ENCODE results near the gene SIGLEC11.
"Not testable (repeated sequence)": the region's sequence is repeated elsewhere in the genome, so short reads cannot be mapped to it uniquely, and the experiment has no call there.

Gene SIGLEC11

DNA sequence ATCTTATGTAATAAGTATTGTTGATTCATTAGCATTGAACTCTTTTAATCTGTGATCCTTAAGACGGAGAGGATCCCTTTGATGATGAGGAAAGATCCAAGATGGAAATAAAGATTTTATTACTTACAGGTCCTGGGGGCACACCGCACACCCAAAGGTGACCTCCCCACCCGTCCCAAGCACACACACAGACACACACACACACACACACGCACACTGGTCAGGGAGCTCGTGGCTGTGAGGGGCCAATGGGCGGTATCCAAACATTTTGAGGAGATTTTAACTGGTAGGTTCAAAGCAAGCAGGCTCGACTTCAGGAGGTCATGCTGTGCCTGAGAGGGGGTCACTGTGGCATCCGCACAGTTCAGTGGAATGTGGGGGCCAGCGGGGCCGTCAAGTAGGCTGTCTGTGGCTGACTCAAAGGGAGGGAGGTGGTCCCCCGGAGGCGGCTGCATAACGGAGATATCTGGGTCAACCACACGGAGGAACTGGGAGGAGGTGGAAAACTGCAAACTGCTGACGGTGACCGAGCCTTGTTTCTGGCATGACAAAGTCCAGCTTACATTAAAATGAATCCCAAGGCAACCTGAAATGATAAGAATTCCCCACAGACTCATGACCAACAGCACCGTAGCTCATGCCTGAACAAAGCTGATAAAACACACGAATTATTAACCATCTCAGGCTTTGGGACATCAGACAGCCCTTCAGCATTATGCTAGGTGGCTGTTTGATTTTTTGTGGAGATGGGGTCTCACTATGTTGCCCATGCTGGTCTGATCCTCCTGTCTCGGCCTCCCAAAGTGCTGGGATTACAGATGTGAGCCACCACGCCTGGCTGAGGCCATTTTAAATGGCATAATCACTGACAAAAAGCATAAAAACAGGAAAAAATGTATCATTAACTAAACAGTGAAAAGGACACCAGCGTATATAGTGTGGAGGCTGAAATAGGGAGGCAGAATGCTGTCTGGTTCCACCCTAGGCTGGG, 20.9 kb upstream of the SIGLEC11 start:
- DNase-seq = no peak

GRCh38 chr19:49978324-49978723, 17.4 kb upstream of the SIGLEC11 start:
- DNase-seq = no peak

DNA sequence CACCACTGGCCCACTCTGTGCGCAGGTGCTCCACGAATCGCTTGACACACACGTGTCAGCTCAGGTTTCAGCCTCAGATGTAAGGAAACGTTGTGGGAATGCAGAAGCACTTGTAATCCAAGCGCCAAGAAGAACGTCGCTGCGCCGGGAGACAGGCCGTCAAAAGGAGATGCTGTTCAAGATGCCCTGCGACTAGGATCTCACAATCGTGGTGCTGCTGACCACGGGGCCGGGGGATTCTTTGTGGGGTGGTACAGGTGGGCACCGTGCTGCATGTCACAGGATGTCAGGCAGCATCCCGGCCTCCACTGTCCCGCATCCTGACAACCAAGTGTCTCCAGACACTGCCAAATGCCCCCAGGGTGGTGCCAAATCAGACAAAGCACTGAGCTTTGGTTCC, 16.9 kb upstream of the SIGLEC11 start:
- peak; percentile 11 for DNase-seq

DNA sequence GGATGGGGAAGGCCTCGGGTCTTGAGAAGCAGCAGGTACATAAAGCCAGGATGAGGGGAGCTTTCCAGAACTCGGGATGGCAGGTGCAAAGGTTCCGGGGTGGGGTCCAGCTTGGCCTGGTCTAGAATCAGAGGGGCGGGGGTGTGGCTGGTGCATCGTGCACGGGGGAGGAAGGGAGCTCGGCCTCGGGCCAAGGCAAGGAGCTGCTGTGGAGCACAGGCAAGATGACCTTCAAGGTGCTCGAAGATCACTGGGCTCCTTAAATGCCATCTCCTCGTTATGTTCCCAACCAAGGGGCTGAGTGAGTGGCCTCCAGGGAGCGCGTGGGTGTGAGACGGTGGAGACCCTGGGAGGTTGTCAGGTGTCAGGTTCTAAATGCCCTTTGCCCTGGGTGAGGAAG, 16.1 kb upstream of the SIGLEC11 start:
- no peak for DNase-seq

DNA sequence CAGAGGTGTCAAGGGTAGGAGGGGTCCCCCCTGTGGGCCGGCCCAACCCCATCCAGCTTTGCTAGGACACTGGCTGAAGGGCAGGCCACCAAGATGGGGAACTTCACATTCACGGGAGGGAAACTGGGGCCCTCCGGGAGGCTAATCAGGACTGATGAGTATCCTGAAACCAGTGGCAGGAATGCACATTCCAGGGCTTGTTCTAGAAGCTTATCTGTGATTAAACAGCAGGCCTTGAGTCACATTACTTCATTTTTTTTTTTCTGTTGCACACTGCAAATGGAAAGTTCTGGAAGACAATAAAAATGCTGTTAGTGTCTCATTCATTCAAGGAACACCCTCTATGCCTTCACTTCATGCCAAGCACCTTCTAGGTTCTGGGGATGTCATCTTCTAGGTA, 15.5 kb upstream of the SIGLEC11 start:
- DNase-seq = no peak

DNA sequence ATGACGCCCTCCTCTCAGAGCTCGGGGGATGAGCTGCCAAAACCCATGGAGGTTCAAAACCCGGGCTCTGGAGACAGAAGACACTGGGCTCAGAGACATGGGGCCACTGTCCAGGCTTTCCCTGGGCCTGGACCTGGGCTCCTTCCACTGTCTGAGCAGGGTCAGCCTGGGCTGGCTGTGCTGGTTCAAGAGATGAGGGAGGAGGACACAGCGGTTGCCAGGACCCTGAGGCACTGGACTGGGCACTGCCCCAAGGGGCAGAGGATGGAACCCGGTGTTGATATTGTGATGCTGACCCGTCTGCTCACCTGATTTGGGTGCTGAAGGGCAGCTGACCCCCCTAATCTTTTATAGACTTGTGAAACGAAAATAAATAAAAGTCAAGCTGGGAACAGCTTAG, 14.1 kb upstream of the SIGLEC11 start:
- DNase-seq = no peak

- no peak for DNase-seq
Observed at GRCh38 chr19:49973987-49974386, 13.0 kb upstream of the SIGLEC11 start.

DNA sequence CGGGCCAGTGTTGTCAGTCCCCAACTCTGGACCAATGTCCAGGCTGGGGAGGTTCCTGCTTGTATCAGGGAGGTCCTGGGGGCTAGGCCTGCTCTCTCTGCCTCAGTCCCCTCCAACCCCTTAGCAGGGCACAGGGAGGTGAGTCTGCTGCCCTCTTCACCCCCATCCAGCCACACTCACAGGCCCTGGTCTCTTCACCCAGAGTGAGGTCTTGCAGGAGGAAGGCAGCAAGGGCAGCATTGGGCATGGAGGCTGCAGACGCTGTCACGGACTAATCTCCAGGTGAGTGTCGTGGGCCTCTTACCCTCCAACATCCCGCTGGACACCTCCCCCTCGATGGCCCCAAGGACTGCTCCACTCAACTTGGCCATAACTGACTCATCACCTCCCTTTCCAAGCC, 11.9 kb upstream of the SIGLEC11 start:
- no peak for DNase-seq

GRCh38 chr19:49971991-49972411, 11.0 kb upstream of the SIGLEC11 start:
- DNase-seq = no peak

DNA sequence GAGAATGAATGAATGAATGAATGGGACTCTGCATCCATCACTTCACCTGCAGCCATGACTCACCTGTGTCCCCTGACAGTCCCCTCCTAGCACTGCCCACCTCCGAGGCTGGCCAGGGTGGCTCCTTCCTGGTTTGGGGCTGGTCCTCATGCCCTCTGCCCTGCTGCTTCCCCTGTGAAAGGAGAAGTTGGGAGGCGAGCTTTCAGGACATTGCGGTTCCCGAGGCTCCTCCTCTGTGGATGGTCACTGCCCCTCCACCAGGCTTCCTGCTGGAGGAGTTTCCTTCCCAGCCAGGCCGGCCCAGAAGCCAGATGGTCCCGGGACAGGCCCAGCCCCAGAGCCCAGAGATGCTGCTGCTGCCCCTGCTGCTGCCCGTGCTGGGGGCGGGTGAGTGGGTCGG, 8.4 kb upstream of the SIGLEC11 start:
- not testable (repeated sequence) for DNase-seq

DNA sequence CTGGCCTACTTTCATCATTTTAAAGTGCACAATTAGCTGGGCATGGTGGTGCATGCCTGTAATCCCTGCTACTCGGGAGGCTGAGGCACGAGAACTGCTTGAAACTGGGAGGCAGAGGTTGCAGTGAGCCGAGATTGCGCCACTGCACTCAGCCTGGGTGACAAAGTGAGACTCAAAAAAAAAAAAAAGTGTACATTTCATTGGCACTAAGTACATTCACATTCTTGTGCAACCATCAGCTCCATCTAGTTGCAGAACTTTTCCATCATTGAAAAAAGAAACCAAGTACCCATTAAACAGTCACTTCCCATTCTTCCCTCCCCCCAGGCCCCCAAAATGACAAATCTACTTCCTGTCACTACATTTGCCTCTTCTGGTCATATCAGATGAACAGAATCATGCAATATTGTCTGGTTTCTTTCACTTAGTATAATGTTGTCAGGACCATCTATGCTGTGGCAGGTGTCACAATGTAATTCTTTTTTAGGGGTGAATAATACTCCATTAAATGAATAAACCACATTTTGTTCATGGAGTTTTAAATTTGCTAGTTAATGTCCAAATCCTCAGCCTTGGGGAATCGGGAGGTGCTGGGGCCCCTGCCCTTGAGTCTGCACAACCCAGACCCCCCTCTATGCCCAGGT, 7.4 kb upstream of the SIGLEC11 start:
- DNase-seq = no peak

- DNase-seq = not testable (repeated sequence)
Observed at GRCh38 chr19:49959892-49960291, 1.1 kb downstream of the SIGLEC11 start.

DNA sequence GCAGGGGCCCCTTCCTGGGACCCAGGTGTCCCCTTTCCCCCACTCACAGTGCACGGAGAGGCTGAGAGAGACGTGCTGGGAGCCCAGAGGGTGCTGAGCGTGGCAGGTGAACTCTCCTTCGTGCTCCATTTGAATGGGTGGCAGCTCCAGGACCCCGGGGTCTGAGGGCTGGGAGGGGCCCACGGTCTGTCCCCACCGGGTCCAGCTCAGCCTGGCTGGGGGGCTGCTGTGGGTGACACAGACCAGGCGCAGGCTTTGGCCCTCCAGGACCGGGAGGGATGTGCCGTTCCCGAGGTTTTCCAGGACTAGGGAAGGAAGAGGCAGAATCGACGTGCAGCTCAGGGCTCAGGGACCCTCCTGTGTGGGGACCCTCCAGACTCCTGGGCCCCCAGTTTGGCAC, 2.4 kb downstream of the SIGLEC11 start:
- not testable (repeated sequence) for DNase-seq

GRCh38 chr19:49958144-49958543, 2.8 kb downstream of the SIGLEC11 start:
- not testable (repeated sequence) for DNase-seq

DNA sequence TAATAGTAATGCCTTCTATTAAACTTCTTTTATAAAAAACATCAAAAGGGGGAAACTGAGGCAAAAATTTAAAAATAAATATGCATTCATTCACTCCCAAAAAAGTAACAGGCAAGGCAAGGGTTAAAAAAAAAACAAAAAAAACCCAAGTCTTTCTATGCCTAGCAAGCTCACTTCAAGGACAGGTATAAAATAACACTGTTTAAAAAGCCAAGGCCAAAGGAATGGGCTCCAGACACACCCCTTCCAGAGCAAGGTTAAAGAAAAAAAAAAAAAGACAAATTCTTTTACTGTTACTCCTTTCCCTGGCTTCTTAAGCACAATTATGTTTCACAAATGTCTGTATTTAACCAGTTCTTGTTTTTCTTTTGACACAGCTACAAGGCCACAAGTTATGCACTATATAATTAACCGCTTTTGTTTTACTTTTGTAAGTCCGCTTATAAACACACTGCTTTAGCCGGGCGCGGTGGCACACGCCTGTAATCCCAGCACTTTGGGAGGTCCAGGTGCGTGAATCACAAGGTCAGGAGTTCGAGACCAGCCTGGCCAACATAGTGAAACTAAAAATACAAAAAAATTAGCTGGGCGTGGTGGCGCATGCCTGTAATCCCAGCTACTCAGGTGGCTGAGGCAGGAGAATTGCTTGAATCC, 3.6 kb downstream of the SIGLEC11 start:
- DNase-seq = no peak

GRCh38 chr19:49956115-49956495, 4.9 kb downstream of the SIGLEC11 start:
- no peak for DNase-seq

DNA sequence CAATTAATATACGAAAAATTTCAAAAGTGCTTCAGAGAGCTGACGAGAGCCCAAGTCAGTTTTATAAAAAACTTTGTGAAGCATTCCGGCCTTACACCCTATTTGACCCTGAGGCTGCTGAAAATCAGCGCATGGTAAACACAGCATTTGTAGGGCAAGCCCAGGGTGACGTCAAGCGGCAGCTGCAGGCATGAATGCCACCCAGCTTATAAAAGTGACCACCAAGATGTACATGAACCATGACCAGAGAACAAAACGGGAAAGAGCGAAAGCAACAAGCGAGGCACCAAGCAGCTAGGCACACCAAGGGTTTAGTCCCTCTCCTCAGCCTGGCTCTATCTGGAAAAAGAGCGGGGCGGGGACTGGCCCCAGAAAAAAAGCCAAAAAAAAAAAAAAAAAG, 6.0 kb downstream of the SIGLEC11 start:
- no peak for DNase-seq

DNA sequence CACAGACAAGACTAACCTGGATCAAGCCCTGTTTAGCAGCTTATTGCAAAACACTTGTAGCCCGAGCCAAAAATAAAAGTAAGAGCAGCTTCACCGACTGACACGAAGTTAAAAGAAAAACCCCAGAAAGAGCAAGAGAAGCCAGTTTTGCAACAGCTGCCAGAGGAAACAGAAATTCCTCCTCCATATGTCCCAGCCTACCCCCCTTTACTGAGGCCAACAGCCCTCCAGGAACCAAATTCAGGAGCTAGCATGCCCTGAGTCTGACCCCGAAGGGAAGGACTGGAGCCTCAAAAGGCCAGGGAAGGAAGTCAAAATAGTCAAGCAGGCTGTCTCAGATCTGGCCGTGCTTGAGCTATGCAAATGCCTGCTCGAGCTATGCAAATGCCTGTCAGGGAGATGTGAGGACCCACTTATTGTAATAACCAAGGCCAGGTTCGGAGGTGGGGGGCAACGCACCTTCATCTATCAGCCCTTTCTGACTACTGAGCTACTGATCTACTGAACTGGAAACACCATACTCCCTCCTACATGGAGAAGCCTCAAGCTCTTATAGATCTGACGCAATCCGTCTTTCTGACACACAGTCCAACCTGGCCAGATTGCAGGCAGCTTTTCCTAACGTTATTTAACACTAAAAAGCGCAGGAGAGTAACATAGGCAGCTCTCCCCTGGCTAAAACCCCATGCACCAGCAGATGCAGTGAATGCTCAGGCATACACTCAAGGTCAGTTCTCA, 6.7 kb downstream of the SIGLEC11 start:
- no peak for DNase-seq

DNA sequence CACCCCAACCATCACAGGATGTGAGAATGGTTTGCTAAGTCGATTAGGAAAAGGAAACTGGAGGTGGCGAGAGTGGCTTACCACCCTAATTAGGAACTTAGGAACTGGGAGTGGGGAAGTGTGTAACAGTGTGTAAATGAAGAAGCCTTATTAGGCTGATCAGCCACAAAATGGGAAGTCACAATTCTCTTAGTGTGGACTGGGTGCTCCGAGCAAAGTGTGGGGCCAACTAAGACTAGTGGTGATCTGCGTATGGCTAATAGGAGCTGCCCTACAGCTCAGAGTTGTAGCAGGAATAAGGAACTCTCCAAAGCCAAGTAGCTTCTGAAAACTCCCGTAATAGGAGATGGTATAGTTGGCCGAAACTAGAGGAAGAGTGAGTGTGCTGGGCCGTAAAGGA, 7.6 kb downstream of the SIGLEC11 start:
- DNase-seq = no peak

DNA sequence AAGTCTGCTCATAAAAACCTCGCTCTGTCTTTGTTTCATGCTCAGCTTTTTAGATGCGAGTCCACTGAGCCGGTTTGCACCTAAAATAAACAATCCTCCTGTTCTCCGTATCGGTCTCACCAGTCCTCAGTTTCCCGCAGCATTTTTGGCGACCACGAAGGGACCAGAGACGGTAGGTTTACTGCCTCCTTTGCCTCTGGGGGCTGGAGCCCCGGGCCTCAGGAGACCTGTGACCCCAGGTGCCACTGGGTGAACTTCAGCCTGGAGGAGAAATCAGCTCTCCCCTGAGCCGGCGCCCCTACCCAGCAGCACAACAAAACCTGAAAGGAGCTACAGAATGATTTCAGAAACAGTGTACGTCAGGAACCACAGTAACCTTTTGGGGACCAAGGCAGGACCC, 8.1 kb downstream of the SIGLEC11 start:
- no peak for DNase-seq

DNA sequence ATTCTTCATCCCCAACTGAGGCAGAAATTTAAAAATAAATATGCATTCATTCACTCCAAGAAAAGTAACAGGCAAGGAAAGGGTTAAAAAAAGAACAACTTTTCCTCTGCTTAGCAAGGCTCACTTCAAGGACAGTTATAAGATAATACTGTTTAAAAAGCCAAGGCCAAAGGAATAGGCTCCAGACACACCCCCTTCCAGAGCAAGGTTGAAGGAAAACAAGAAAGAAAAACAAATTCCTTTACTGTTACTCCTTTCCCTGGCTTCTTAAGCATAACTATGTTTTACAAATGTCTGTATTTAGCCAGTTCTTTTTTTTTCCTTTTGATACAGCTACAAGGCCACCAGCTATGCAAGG, 8.5 kb downstream of the SIGLEC11 start:
- no peak for DNase-seq

DNA sequence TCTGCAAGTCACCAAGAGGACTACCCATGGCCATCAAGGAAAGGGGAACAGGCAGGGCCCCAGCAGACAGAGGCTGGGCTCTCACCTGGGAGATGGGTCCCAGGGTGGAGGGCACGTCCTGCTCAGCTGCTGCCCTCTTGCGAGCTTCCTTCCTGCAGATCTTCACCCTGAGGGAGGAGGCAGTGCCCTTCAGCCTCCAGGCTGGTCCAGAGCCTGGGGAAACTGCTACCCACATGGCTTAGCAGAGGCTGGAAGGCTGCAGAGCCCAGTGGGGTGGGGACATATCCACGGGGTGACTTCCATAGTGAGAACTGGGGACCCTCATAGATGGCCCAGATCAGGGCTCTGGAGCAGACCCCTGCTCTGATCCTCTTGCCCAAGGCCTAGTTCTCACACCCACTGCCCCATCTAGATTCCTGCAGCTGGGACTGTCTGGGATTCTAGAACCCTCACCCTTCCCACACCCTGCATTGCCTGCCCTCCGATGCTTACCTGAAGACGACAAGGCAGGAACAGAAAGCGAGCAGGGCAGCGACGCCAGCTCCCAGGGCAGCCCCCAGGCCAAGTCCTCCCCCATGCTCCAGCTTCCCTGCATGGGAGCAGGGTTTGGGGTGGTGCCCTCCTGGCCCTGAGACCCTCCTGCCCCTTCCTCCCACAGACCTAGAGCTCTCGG, 9.0 kb downstream of the SIGLEC11 start:
- no peak for DNase-seq
